GM12878 (cell line): Measurements from ENCODE around the gene HK3. TPM values are rescaled to one million over a fixed set of nuclear protein-coding genes. Genes with fewer than 3 reads are reported as not detected.

Source experiments
- ATAC-seq: fragments of 200-7000 bp; cut with Tn5 transposase; 3 replicates; pipeline ENCODE4 v1.9.1; 2020; ENCODE audit warnings: mild to moderate bottlenecking, moderate library complexity
- BruUV-seq: library from RNA; stranded (reverse); fragments of 400-500 nt; replicated peaks from 2 replicates; lab custom pipeline; 2021; lab: Mats Ljungman, UMichigan
- CTCF ChIA-PET: fragments of 300-600 bp; sonication (Branson Sonifier 250); formaldehyde crosslinking; extraction: SDS; loops from one replicate; lab custom pipeline; 2021; ENCODE audit warnings: inconsistent platforms; lab: Yijun Ruan, JAX
- POLR2A ChIA-PET: fragments of 350-600 bp; formaldehyde crosslinking; extraction: SDS; loops from one replicate; lab custom pipeline; 2021; ENCODE audit warnings: inconsistent platforms; lab: Charles Lee
- RAD21 ChIA-PET: fragments of 300-600 bp; sonication (Branson Sonifier 250); formaldehyde crosslinking; loops from one replicate; lab custom pipeline; 2023; ENCODE audit warnings: antibody characterized with exemption; ENCODE audit not compliant: unreplicated experiment; lab: Charles Lee
- SMC1A ChIA-PET: fragments of 300-600 bp; sonication (Branson Sonifier 250); formaldehyde crosslinking; loops from one replicate; lab custom pipeline; 2023; ENCODE audit not compliant: unreplicated experiment, uncharacterized antibody; lab: Charles Lee
- DNase-seq: peaks from one replicate; pipeline ENCODE4 v3.0.0-alpha.2; 2011; ENCODE audit warnings: low read depth, low spot score
- FAIRE-seq: peaks from 3 replicates; lab custom pipeline; 2011; peaks lifted over from hg19 to GRCh38; lab: Jason Lieb, UNC
- H2AFZ ChIP-seq: 2 replicates; pipeline ENCODE4 v1.6.0; 2011; ENCODE audit warnings: low read depth, low read length, control low read depth; ENCODE audit not compliant: control insufficient read depth
- H3K27ac ChIP-seq: 2 replicates; pipeline ENCODE4 v1.5.1; 2011; ENCODE audit warnings: control low read depth; ENCODE audit not compliant: control insufficient read depth, insufficient read depth
- H3K27me3 ChIP-seq, 2 experiments: replicated peaks in 1 of 2; 2 replicates each; pipeline versions ENCODE4 v1.6.0 to v1.6.1; 2011; ENCODE audit warnings: low read length in 1 of 2; ENCODE audit not compliant: control insufficient read depth in 2 of 2, insufficient read depth in 2 of 2
- H3K36me3 ChIP-seq, 2 experiments: 2 replicates each; pipeline ENCODE4 v1.5.1; 2011; ENCODE audit warnings: low read length in 1 of 2; ENCODE audit not compliant: control insufficient read depth in 2 of 2, insufficient read depth in 2 of 2
- H3K4me1 ChIP-seq: 2 replicates; pipeline ENCODE4 v1.6.1; 2011; ENCODE audit warnings: mild to moderate bottlenecking, low read length, moderate library complexity, mixed read lengths; ENCODE audit not compliant: control insufficient read depth, insufficient read depth
- H3K4me2 ChIP-seq: 2 replicates; pipeline ENCODE4 v1.6.0; 2011; ENCODE audit warnings: control low read depth; ENCODE audit not compliant: control insufficient read depth, insufficient read depth
- H3K4me3 ChIP-seq: fragments of 200-600 bp; sonication (generic); 2 replicates; pipeline ENCODE4 v1.5.1; 2016
- H3K79me2 ChIP-seq: 2 replicates; pipeline ENCODE4 v1.6.0; 2011; ENCODE audit warnings: low read length; ENCODE audit not compliant: control insufficient read depth, insufficient read depth
- H3K9ac ChIP-seq: 2 replicates; pipeline ENCODE4 v1.8.0; 2011; ENCODE audit warnings: low read length, control low read depth, mixed read lengths; ENCODE audit not compliant: control insufficient read depth, insufficient read depth
- H3K9me3 ChIP-seq: replicated peaks from 3 replicates; pipeline ENCODE4 v1.5.1; 2011; ENCODE audit warnings: mild to moderate bottlenecking, low read length; ENCODE audit not compliant: control insufficient read depth, insufficient read depth
- H4K20me1 ChIP-seq: 2 replicates; pipeline ENCODE4 v1.6.0; 2011; ENCODE audit not compliant: control insufficient read depth, insufficient read depth
- ATF7 ChIP-seq: fragments of 450-650 bp; IDR thresholded peaks from 2 replicates; pipeline ENCODE4 v1.6.1; 2016; ENCODE audit warnings: low read depth, mild to moderate bottlenecking
- IKZF2 ChIP-seq, 2 experiments: fragments of 450-650 bp; IDR thresholded peaks; 2 replicates each; pipeline ENCODE4 v1.6.1; 2017; ENCODE audit warnings: mild to moderate bottlenecking in 2 of 2, moderate library complexity in 2 of 2
- MTA3 ChIP-seq: IDR thresholded peaks from 2 replicates; pipeline ENCODE4 v1.6.1; 2012; ENCODE audit warnings: low read length, inconsistent platforms, borderline replicate concordance
- SP1 ChIP-seq: IDR thresholded peaks from one replicate; pipeline ENCODE4 v1.6.1; 2011; ENCODE audit warnings: low read depth, low read length
- ZSCAN29 ChIP-seq: fragments of 450-650 bp; IDR thresholded peaks from 2 replicates; pipeline ENCODE4 v1.6.1; 2017; ENCODE audit warnings: mild to moderate bottlenecking, moderate library complexity
- WGBS: methylation state at CpG from one replicate; pipeline ENCODE4 v1.1.6; 2016; ENCODE audit warnings: low lambda C conversion rate; ENCODE audit not compliant: insufficient replicate concordance, insufficient coverage; ENCODE audit errors: missing lambda C conversion rate; 5-methylcytosine and 5-hydroxymethylcytosine counted together
- in situ Hi-C: fragments of 300-500 bp; cut with MboI; formaldehyde crosslinking; loops from 9 replicates; pipeline ENCODE4 v1.14.3; 2018; ENCODE audit warnings: mixed read lengths
- intact Hi-C: fragments of 100-400 bp; cut with micrococcal nuclease; formaldehyde crosslinking; loops from one replicate; pipeline ENCODE4 v1.14.2; 2022; ENCODE audit not compliant: unreplicated experiment
- polyA plus RNA-seq, 11 experiments: library from polyadenylated mRNA; depleted of rRNA in 4 of 11; unstranded in 6 of 11; stranded (reverse) in 5 of 11; fragments of >200 nt; fragmentation: Nextera tagmentation in 4 of 11; fragmentation: Illumina TruSeq in 1 of 11; extraction: Ambion mirVana in 4 of 11; extraction: Trizol in 1 of 11; gene quantifications; 1 replicate in 1 of 11; 2 replicates in 10 of 11; pipeline versions ENCODE4 v1.2.1 to v1.2.3, GENCODE V29; 2011 to 2016; ENCODE audit warnings: inconsistent platforms in 2 of 11, missing spikeins in 2 of 11, low read depth in 1 of 11
- total RNA-seq, 4 experiments: library from RNA; depleted of rRNA in 3 of 4; stranded (reverse); fragments of >200 nt in 3 of 4; fragmentation: Illumina TruSeq in 1 of 4; extraction: Trizol in 1 of 4; gene quantifications; 2 replicates each; pipeline versions ENCODE4 v1.2.1 to v1.2.3, GENCODE V29; 2013 to 2021
- TF ChIP-seq, protein P1 (sequence below): fragments of 450-650 bp; formaldehyde crosslinking; IDR thresholded peaks from 2 replicates; pipeline ENCODE4 v1.4.0; 2020; ENCODE audit warnings: mild to moderate bottlenecking, moderate library complexity
- TF ChIP-seq, protein P2 (sequence below): fragments of 450-650 bp; IDR thresholded peaks from 2 replicates; pipeline ENCODE4 v1.6.1; 2016; ENCODE audit warnings: mild to moderate bottlenecking
- TF ChIP-seq, protein P3 (sequence below): IDR thresholded peaks from 2 replicates; pipeline ENCODE4 v1.6.1; 2011; ENCODE audit warnings: mild to moderate bottlenecking, low read depth, low read length, moderate library complexity; ENCODE audit not compliant: insufficient replicate concordance
- TF ChIP-seq, protein P4 (sequence below): IDR thresholded peaks from 2 replicates; pipeline ENCODE4 v1.6.1; 2012; ENCODE audit warnings: improper control_type of control experiment, low read depth, low read length; ENCODE audit not compliant: insufficient replicate concordance

Gene HK3
- total and polyA plus RNA-seq, 10 of the 15 experiments (the other 5 are each of a cell fraction or from before 2014, with no cell fraction given), result 0.13 to 1.3 (median 0.26) TPM; not detected in 4

DNA sequence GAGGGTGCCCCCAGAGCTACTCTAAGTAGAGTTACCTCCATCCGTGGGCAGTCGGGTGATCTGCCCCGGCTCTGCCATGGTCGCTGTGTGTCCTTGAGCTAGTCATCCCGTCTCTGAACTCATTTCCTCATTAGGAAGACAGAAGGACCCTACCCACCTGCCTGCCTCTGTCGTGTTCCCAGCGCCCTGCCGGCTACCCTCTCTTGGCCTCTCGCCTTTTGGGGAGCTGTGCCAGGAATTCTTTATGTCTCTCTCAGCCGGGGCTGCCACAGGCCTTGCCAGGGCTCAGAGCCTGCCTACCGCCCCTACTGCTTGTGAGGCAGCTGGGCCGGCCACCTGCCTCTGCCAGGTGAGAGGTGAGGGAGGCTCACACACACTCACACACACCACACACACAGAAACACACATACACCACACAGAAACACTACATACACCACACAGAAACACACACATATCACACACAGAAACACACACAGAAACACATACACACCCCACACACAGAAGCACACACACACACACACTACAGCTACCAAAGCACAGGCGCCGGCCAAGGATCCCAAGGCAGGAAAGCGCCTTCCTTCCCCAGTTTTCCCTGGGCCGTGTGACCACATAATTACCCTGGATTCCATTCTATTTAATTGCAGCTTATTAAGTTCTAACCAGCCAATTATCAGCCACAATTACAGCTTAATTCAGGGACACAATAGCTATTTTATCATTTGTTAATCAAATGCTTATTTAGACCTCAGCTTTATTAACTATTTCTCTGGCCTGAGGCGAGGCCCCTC, 47.1 kb downstream of the HK3 start:
- H2AFZ ChIP-seq, result no peak overlapping the region
- H3K4me1 ChIP-seq, result no peaks in the 10 kb centered on the region
- H3K9ac ChIP-seq, result no peak overlapping the region
- no TSS peak for BruUV-seq
- H3K79me2 ChIP-seq, result no peaks in the 10 kb centered on the region
- RAD21 ChIA-PET, result interaction anchor here (0.7 kb wide), 1 partner anchor 43 kb away, joined by 3 read pairs; no protein-coding TSS in a partner anchor
- SMC1A ChIA-PET, result no interaction called here
- no peak for ATAC-seq
- CTCF ChIA-PET, result no interaction called here
- POLR2A ChIA-PET, result no interaction called here
- no peaks in the 10 kb centered on the region for H3K36me3 ChIP-seq
- no peak for DNase-seq
- intact Hi-C loops, result no loop called here
- 35% methylated on average over 15 of the region's 17 CpGs for WGBS
- H3K4me2 ChIP-seq, result no peak overlapping the region
- FAIRE-seq, result no peak
- H4K20me1 ChIP-seq, result no peaks in the 10 kb centered on the region
- no peaks in the 10 kb centered on the region for H3K9me3 ChIP-seq
- H3K27ac ChIP-seq, result no peak overlapping the region
- in situ Hi-C loops, result no loop called here
- no peak overlapping the region for H3K4me3 ChIP-seq
- H3K27me3 ChIP-seq, result peaks cover 0 to 4% of the 10 kb centered on the region in 2 experiments; a peak in 3 of 4 replicates
- no peak for TF ChIP-seq IKZF2 (IDR thresholded peaks at IDR 0.05)
- TF ChIP-seq MTA3, result no peak
- TF ChIP-seq ATF7, result no peak
- TF ChIP-seq SP1, result no peak
- TF ChIP-seq, protein P1, sequence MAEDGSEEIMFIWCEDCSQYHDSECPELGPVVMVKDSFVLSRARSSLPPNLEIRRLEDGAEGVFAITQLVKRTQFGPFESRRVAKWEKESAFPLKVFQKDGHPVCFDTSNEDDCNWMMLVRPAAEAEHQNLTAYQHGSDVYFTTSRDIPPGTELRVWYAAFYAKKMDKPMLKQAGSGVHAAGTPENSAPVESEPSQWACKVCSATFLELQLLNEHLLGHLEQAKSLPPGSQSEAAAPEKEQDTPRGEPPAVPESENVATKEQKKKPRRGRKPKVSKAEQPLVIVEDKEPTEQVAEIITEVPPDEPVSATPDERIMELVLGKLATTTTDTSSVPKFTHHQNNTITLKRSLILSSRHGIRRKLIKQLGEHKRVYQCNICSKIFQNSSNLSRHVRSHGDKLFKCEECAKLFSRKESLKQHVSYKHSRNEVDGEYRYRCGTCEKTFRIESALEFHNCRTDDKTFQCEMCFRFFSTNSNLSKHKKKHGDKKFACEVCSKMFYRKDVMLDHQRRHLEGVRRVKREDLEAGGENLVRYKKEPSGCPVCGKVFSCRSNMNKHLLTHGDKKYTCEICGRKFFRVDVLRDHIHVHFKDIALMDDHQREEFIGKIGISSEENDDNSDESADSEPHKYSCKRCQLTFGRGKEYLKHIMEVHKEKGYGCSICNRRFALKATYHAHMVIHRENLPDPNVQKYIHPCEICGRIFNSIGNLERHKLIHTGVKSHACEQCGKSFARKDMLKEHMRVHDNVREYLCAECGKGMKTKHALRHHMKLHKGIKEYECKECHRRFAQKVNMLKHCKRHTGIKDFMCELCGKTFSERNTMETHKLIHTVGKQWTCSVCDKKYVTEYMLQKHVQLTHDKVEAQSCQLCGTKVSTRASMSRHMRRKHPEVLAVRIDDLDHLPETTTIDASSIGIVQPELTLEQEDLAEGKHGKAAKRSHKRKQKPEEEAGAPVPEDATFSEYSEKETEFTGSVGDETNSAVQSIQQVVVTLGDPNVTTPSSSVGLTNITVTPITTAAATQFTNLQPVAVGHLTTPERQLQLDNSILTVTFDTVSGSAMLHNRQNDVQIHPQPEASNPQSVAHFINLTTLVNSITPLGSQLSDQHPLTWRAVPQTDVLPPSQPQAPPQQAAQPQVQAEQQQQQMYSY (CRISPR knock-in tag), result no peak
- TF ChIP-seq, protein P2, sequence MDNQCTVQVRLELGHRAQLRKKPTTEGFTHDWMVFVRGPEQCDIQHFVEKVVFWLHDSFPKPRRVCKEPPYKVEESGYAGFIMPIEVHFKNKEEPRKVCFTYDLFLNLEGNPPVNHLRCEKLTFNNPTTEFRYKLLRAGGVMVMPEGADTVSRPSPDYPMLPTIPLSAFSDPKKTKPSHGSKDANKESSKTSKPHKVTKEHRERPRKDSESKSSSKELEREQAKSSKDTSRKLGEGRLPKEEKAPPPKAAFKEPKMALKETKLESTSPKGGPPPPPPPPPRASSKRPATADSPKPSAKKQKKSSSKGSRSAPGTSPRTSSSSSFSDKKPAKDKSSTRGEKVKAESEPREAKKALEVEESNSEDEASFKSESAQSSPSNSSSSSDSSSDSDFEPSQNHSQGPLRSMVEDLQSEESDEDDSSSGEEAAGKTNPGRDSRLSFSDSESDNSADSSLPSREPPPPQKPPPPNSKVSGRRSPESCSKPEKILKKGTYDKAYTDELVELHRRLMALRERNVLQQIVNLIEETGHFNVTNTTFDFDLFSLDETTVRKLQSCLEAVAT, result no peak
- TF ChIP-seq, protein P3, sequence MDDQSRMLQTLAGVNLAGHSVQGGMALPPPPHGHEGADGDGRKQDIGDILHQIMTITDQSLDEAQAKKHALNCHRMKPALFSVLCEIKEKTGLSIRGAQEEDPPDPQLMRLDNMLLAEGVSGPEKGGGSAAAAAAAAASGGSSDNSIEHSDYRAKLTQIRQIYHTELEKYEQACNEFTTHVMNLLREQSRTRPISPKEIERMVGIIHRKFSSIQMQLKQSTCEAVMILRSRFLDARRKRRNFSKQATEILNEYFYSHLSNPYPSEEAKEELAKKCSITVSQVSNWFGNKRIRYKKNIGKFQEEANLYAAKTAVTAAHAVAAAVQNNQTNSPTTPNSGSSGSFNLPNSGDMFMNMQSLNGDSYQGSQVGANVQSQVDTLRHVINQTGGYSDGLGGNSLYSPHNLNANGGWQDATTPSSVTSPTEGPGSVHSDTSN, result no peak
- TF ChIP-seq, protein P4, sequence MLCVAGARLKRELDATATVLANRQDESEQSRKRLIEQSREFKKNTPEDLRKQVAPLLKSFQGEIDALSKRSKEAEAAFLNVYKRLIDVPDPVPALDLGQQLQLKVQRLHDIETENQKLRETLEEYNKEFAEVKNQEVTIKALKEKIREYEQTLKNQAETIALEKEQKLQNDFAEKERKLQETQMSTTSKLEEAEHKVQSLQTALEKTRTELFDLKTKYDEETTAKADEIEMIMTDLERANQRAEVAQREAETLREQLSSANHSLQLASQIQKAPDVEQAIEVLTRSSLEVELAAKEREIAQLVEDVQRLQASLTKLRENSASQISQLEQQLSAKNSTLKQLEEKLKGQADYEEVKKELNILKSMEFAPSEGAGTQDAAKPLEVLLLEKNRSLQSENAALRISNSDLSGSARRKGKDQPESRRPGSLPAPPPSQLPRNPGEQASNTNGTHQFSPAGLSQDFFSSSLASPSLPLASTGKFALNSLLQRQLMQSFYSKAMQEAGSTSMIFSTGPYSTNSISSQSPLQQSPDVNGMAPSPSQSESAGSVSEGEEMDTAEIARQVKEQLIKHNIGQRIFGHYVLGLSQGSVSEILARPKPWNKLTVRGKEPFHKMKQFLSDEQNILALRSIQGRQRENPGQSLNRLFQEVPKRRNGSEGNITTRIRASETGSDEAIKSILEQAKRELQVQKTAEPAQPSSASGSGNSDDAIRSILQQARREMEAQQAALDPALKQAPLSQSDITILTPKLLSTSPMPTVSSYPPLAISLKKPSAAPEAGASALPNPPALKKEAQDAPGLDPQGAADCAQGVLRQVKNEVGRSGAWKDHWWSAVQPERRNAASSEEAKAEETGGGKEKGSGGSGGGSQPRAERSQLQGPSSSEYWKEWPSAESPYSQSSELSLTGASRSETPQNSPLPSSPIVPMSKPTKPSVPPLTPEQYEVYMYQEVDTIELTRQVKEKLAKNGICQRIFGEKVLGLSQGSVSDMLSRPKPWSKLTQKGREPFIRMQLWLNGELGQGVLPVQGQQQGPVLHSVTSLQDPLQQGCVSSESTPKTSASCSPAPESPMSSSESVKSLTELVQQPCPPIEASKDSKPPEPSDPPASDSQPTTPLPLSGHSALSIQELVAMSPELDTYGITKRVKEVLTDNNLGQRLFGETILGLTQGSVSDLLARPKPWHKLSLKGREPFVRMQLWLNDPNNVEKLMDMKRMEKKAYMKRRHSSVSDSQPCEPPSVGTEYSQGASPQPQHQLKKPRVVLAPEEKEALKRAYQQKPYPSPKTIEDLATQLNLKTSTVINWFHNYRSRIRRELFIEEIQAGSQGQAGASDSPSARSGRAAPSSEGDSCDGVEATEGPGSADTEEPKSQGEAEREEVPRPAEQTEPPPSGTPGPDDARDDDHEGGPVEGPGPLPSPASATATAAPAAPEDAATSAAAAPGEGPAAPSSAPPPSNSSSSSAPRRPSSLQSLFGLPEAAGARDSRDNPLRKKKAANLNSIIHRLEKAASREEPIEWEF, result no peak
- no peak for TF ChIP-seq ZSCAN29
